Activated CD4-positive, alpha-beta T cell treated with anti-CD3 and anti-CD28 coated beads, Interleukin-2, amount 50 U/mL, for 1 hour (primary cell): Measurements from ENCODE around the gene TPSD1.

Experiments used
- DNase-seq: peaks from one replicate; pipeline ENCODE4 v3.0.0-alpha.2; 2020

TPSD1 gene

DNA sequence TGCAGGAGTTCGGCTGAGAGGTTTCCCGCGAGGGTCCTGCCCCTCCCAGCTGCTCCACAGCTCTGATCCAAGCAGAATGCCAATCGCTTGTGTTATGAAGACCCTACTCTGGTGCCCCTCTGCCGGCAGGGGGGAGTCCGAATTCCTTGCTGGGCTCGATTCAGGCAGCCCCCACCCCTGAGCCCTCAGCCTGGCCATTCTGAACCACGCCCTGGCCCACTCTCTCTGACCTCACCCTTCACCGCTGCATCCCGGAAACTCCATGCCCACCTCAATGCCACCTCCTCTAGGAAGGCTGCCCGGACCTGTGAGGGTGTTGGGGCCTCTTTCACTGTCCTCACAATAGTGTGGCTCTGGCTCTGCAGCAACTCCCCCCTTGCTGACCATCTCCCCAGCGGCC lies 45.7 kb downstream of the TPSD1 start:
- no peak for DNase-seq

- DNase-seq = no peak
Measured at GRCh38 chr16:1305823-1306222, 50.0 kb downstream of the TPSD1 start.

DNA sequence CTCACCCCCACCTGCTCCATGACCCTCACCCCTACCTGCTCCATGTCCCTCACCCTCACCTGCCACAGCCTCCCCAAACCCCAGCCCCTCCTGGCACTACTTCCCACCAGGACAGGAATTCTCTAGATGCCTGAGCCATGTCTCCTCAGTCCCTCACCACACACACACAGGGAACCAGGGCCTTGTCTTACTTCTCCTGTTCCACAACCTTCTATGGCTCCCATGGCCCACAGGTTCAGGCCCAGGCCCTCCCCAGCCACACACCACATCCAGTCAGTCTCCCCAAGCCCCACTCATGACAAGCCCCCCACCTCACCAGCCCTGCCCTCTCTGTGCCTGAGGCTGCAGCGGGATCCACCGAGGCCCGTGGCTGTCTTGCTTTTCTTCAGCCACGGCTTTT lies 50.5 kb downstream of the TPSD1 start:
- DNase-seq = no peak

- DNase-seq = no peak
Measured at GRCh38 chr16:1308036-1308976, 52.4 kb downstream of the TPSD1 start.
